Thoracic aorta (tissue), 2 donors: ENCODE results near the gene WEE1. TPM values are rescaled to one million over a fixed set of nuclear protein-coding genes. Genes with fewer than 3 reads are reported as not detected.
A peak's percentile ranks its signal among the peaks of the same experiment; 100 is the strongest.

ENCODE experiments used
- ATAC-seq: fragments of 150-250 bp; one replicate; pipeline ENCODE4 v1.8.0; 2017; ENCODE audit warnings: low read depth; ENCODE audit not compliant: insufficient number of reproducible peaks, low FRiP score
- DNase-seq: peaks from one replicate; pipeline ENCODE4 v3.0.0-alpha.2; 2020; ENCODE audit warnings: low spot score
- H3K27ac ChIP-seq, 2 donors: fragments of 200-600 bp; sonication (generic); 1 replicate in 1 of 2; 2 replicates in 1 of 2; pipeline ENCODE4 v1.5.1; 2016; ENCODE audit warnings: mild to moderate bottlenecking in 2 of 2, moderate library complexity in 2 of 2
- H3K27me3 ChIP-seq: fragments of 200-600 bp; sonication (generic); replicated peaks from 2 replicates; pipeline ENCODE4 v1.6.0; 2016; ENCODE audit warnings: mild to moderate bottlenecking; ENCODE audit not compliant: insufficient read depth
- H3K36me3 ChIP-seq: fragments of 200-600 bp; sonication (generic); one replicate; pipeline ENCODE4 v1.5.1; 2016
- H3K4me1 ChIP-seq, 2 donors: fragments of 200-600 bp; sonication (generic); 1 replicate in 1 of 2; 2 replicates in 1 of 2; pipeline versions ENCODE4 v1.5.1 to v1.6.0; 2016; ENCODE audit warnings: low read depth in 2 of 2, mild to moderate bottlenecking in 1 of 2; ENCODE audit not compliant: control insufficient read depth in 1 of 2
- H3K4me3 ChIP-seq: fragments of 200-600 bp; sonication (generic); 2 replicates; pipeline ENCODE4 v1.5.1; 2016; ENCODE audit warnings: mild to moderate bottlenecking
- H3K9me3 ChIP-seq: fragments of 200-600 bp; sonication (generic); 2 replicates; pipeline ENCODE4 v1.5.1; 2016
- CTCF ChIP-seq: fragments of 200-600 bp; sonication (generic); IDR thresholded peaks from one replicate; pipeline ENCODE4 v1.5.1; 2019; ENCODE audit warnings: antibody characterized with exemption
- total RNA-seq, 2 donors: library from RNA; depleted of rRNA; stranded (reverse); fragments of >200 nt; gene quantifications; one replicate each; pipeline versions ENCODE4 v1.1.0 to v1.2.3, GENCODE V29; 2016

Gene WEE1
- total RNA-seq, 2 donors from 2014 or later = 36.9 to 44.3 TPM

- peaks cover 16 to 55% of the 10 kb centered on the region in 2 donors for H3K4me1 ChIP-seq
- H3K27me3 ChIP-seq = no peaks in the 10 kb centered on the region
- no peak overlapping the region for H3K4me3 ChIP-seq
- DNase-seq (no peak), ATAC-seq (no peak)
- H3K9me3 ChIP-seq = no peaks in the 10 kb centered on the region
- TF ChIP-seq CTCF = no peak
- H3K27ac ChIP-seq = peak overlapping the region; percentile 93 to 95
- H3K36me3 ChIP-seq = no peaks in the 10 kb centered on the region
Measured at GRCh38 chr11:9570313-9571025, 3.0 kb upstream of the WEE1 start.

GRCh38 chr11:9571071-9571762 lies 2.3 kb upstream of the WEE1 start:
- Histone ChIP-seq H3K4me1 (peaks cover 16 to 49% of the 10 kb centered on the region in 2 donors), H3K27ac (peak overlapping the region in 1 of 2 donors; percentile 50)
- no peak for ATAC-seq

GRCh38 chr11:9571763-9572115 lies 1.7 kb upstream of the WEE1 start:
- Histone ChIP-seq H3K4me1 (peaks cover 11 to 44% of the 10 kb centered on the region in 2 donors), H3K27me3 (no peaks in the 10 kb centered on the region), H3K9me3 (no peaks in the 10 kb centered on the region), H3K27ac (peak overlapping the region in 1 of 2 donors; percentile 96), H3K4me3 (no peak overlapping the region), H3K36me3 (no peaks in the 10 kb centered on the region)
- DNase-seq = no peak
- no peak for ATAC-seq
- no peak for TF ChIP-seq CTCF

More at GRCh38 chr11:9571071-9571762, 2.3 kb upstream of the WEE1 start:
- Histone ChIP-seq H3K4me3 (no peak overlapping the region), H3K36me3 (no peaks in the 10 kb centered on the region), H3K27me3 (no peaks in the 10 kb centered on the region), H3K9me3 (no peaks in the 10 kb centered on the region)
- no peak for DNase-seq
- TF ChIP-seq CTCF = no peak

GRCh38 chr11:9573775-9574621 lies 528 bp downstream of the WEE1 start:
- ATAC-seq = peak; percentile 4
- Histone ChIP-seq H3K36me3 (no peaks in the 10 kb centered on the region), H3K27me3 (no peaks in the 10 kb centered on the region), H3K9me3 (no peaks in the 10 kb centered on the region), H3K27ac (peak overlapping the region; percentile 86 to 96), H3K4me1 (peaks cover 2 to 25% of the 10 kb centered on the region in 2 donors), H3K4me3 (peak overlapping the region; percentile 85)
- TF ChIP-seq CTCF = no peak
- no peak for DNase-seq
